ENCODE data around the gene JPT2.

DNA sequence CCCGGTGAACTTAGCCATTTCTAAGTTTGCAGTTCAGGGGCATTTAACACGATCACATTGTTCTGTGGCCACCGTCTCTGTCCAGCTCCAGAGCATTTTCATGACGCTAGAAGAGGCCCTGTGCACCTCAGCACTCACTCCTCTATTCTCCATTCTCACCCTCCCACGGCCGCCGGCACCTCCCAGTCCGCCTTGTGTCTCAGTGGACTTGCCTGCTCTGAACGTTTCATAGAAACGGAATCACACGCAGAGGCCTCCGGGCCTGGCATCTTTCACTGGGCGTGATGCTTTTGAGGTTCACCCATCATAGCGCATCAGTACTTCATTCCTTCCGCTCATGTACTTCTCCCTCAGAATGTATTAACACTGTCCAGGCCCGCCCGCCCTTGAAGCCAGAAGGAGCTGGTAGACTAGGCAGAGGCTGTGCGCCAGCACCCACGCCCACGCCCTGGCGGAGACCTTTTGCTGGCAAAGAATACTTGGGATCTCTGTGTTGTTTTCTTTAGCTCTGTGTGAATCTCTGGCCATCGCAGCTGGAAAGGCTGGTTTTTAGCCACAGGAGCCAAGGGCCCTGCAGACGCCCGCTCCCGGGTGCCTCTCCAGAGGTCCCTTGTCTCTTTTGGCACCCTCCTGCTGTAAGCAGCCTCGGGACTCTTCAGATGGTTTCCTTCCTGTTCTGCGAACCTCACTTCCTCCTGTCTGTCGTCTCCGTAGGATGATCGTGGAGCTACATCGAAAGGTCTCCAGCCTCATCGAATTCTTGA, 23.4 kb upstream of the JPT2 start:
- TF ChIP-seq, protein P1, sequence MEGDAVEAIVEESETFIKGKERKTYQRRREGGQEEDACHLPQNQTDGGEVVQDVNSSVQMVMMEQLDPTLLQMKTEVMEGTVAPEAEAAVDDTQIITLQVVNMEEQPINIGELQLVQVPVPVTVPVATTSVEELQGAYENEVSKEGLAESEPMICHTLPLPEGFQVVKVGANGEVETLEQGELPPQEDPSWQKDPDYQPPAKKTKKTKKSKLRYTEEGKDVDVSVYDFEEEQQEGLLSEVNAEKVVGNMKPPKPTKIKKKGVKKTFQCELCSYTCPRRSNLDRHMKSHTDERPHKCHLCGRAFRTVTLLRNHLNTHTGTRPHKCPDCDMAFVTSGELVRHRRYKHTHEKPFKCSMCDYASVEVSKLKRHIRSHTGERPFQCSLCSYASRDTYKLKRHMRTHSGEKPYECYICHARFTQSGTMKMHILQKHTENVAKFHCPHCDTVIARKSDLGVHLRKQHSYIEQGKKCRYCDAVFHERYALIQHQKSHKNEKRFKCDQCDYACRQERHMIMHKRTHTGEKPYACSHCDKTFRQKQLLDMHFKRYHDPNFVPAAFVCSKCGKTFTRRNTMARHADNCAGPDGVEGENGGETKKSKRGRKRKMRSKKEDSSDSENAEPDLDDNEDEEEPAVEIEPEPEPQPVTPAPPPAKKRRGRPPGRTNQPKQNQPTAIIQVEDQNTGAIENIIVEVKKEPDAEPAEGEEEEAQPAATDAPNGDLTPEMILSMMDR (IDR thresholded peaks at IDR 0.05 in 4 of 5, conservative IDR thresholded peaks at IDR 0.05 in 1 of 5) = no peak
- no peak for TF ChIP-seq POLR2A (IDR thresholded peaks at IDR 0.05)

Data from gastrocnemius medialis (tissue), 4 donors.